ENCODE measurements around the gene MAU2.

GRCh38 chr19:19303411-19303810 is 17.2 kb upstream of the MAU2 start:
- TF ChIP-seq, protein P1, sequence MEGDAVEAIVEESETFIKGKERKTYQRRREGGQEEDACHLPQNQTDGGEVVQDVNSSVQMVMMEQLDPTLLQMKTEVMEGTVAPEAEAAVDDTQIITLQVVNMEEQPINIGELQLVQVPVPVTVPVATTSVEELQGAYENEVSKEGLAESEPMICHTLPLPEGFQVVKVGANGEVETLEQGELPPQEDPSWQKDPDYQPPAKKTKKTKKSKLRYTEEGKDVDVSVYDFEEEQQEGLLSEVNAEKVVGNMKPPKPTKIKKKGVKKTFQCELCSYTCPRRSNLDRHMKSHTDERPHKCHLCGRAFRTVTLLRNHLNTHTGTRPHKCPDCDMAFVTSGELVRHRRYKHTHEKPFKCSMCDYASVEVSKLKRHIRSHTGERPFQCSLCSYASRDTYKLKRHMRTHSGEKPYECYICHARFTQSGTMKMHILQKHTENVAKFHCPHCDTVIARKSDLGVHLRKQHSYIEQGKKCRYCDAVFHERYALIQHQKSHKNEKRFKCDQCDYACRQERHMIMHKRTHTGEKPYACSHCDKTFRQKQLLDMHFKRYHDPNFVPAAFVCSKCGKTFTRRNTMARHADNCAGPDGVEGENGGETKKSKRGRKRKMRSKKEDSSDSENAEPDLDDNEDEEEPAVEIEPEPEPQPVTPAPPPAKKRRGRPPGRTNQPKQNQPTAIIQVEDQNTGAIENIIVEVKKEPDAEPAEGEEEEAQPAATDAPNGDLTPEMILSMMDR (IDR thresholded peaks at IDR 0.05) = no peak
- TF ChIP-seq EP300 (IDR thresholded peaks at IDR 0.05) = no peak
- no peak for TF ChIP-seq POLR2A (IDR thresholded peaks at IDR 0.05)
- TF ChIP-seq POLR2AphosphoS5 (IDR thresholded peaks at IDR 0.05) = no peak
